Glutamatergic neuron (in vitro differentiated cells): ENCODE data around the gene SLC26A3. TPM values are rescaled to one million over a fixed set of nuclear protein-coding genes. Genes with fewer than 3 reads are reported as not detected.

ENCODE experiments used
- DNase-seq: peaks from one replicate; pipeline ENCODE4 v3.0.0; 2022
- H3K27ac Mint-ChIP-seq: one replicate; pipeline ENCODE4 v1.8.0; 2020; ENCODE audit warnings: mild to moderate bottlenecking, mixed read lengths, inconsistent platforms; ENCODE audit not compliant: unreplicated experiment
- H3K27me3 Mint-ChIP-seq: one replicate; pipeline ENCODE4 v1.8.0; 2020; ENCODE audit warnings: mild to moderate bottlenecking, moderate library complexity, mixed read lengths, inconsistent platforms; ENCODE audit not compliant: unreplicated experiment
- H3K36me3 Mint-ChIP-seq: one replicate; pipeline ENCODE4 v1.8.0; 2020; ENCODE audit warnings: mild to moderate bottlenecking, mixed read lengths, inconsistent platforms; ENCODE audit not compliant: unreplicated experiment
- H3K4me1 Mint-ChIP-seq: one replicate; pipeline ENCODE4 v1.8.0; 2020; ENCODE audit warnings: mild to moderate bottlenecking, low read depth, mixed read lengths, inconsistent platforms; ENCODE audit not compliant: unreplicated experiment
- H3K4me3 Mint-ChIP-seq: one replicate; pipeline ENCODE4 v1.8.0; 2020; ENCODE audit warnings: mild to moderate bottlenecking, mixed read lengths, inconsistent platforms; ENCODE audit not compliant: unreplicated experiment
- H3K9me3 Mint-ChIP-seq: one replicate; pipeline ENCODE4 v1.8.0; 2020; ENCODE audit warnings: mild to moderate bottlenecking, moderate library complexity, mixed read lengths, inconsistent platforms; ENCODE audit not compliant: unreplicated experiment
- CTCF ChIP-seq: fragments of 200-600 bp; sonication (generic); IDR thresholded peaks from one replicate; pipeline ENCODE4 v1.5.0; 2021; ENCODE audit not compliant: partially characterized antibody, unreplicated experiment
- total RNA-seq: library from RNA; stranded (reverse); fragmentation: NEBNext Ultra II Directional; extraction: Animal tissue kit (Norgen Biotek cat#: 25700); gene quantifications from one replicate; pipeline ENCODE4 v1.2.1, GENCODE V29; 2021; ENCODE audit not compliant: unreplicated experiment

Gene SLC26A3
- total RNA-seq, 1 donor from 2014 or later, result not detected

GRCh38 chr7:107846324-107846723 is 43.3 kb upstream of the SLC26A3 start:
- Mint-ChIP-seq H3K9me3 (no peaks in the 10 kb centered on the region), H3K36me3 (no peaks in the 10 kb centered on the region), H3K27ac (no peak overlapping the region), H3K4me3 (no peak overlapping the region), H3K4me1 (peaks cover 1% of the 10 kb centered on the region), H3K27me3 (no peaks in the 10 kb centered on the region)
- TF ChIP-seq CTCF, result no peak
- no peak for DNase-seq

- H3K27me3 Mint-ChIP-seq, result no peaks in the 10 kb centered on the region
- no peaks in the 10 kb centered on the region for H3K36me3 Mint-ChIP-seq
- no peak overlapping the region for H3K27ac Mint-ChIP-seq
- H3K9me3 Mint-ChIP-seq, result no peaks in the 10 kb centered on the region
- H3K4me1 Mint-ChIP-seq, result no peaks in the 10 kb centered on the region
- no peak for DNase-seq
- no peak overlapping the region for H3K4me3 Mint-ChIP-seq
- TF ChIP-seq CTCF, result no peak
Observed at GRCh38 chr7:107843184-107843583, 40.2 kb upstream of the SLC26A3 start.

GRCh38 chr7:107842213-107842612 is 39.2 kb upstream of the SLC26A3 start:
- Mint-ChIP-seq H3K27ac (no peak overlapping the region), H3K27me3 (no peaks in the 10 kb centered on the region), H3K4me3 (no peak overlapping the region), H3K36me3 (no peaks in the 10 kb centered on the region), H3K9me3 (no peaks in the 10 kb centered on the region), H3K4me1 (no peaks in the 10 kb centered on the region)
- no peak for DNase-seq
- no peak for TF ChIP-seq CTCF

- Mint-ChIP-seq H3K36me3 (no peaks in the 10 kb centered on the region), H3K27me3 (peaks cover 3% of the 10 kb centered on the region), H3K9me3 (no peaks in the 10 kb centered on the region), H3K27ac (no peak overlapping the region), H3K4me3 (no peak overlapping the region), H3K4me1 (no peaks in the 10 kb centered on the region)
- DNase-seq, result no peak
- no peak for TF ChIP-seq CTCF
Observed at GRCh38 chr7:107838816-107839565, 36.0 kb upstream of the SLC26A3 start.

GRCh38 chr7:107838024-107838601 is 35.1 kb upstream of the SLC26A3 start:
- TF ChIP-seq CTCF, result no peak
- Mint-ChIP-seq H3K36me3 (no peaks in the 10 kb centered on the region), H3K27me3 (peaks cover 3% of the 10 kb centered on the region), H3K4me1 (no peaks in the 10 kb centered on the region), H3K9me3 (no peaks in the 10 kb centered on the region), H3K27ac (no peak overlapping the region), H3K4me3 (no peak overlapping the region)
- DNase-seq, result no peak
